Fibroblast of skin of scalp (primary cell): ENCODE data around the gene TMEM223.
"Not testable (repeated sequence)": the region's sequence is repeated elsewhere in the genome, so short reads cannot be mapped to it uniquely, and the experiment has no call there.

Experiments
- DNase-seq: peaks from one replicate; pipeline ENCODE4 v3.0.0-alpha.2; 2013

The TMEM223 gene

GRCh38 chr11:62801071-62801470 is 9.3 kb upstream of the TMEM223 start:
- DNase-seq, result no peak

GRCh38 chr11:62799486-62799885 is 7.7 kb upstream of the TMEM223 start:
- no peak for DNase-seq

- DNase-seq, result no peak
These were observed 4.5 kb upstream of the TMEM223 start for GRCh38 chr11:62796281-62796680.

- no peak for DNase-seq
These were observed 2.5 kb upstream of the TMEM223 start for GRCh38 chr11:62794201-62794775.

- no peak for DNase-seq
These were observed 383 bp upstream of the TMEM223 start for GRCh38 chr11:62792202-62792575.

GRCh38 chr11:62789576-62789975 is 2.2 kb downstream of the TMEM223 start:
- no peak for DNase-seq

- DNase-seq, result no peak
These were observed 2.8 kb downstream of the TMEM223 start for GRCh38 chr11:62788991-62789390.

GRCh38 chr11:62787005-62787759 is 4.6 kb downstream of the TMEM223 start, which contains the start of gene TMEM179B:
Gene TMEM179B (plus strand): TSS chr11:62787402. CDS start chr11:62787432, 30 bp downstream.
- peak; percentile 98 for DNase-seq

GRCh38 chr11:62786318-62787004 is 5.3 kb downstream of the TMEM223 start:
- peak; percentile 86 for DNase-seq

GRCh38 chr11:62782753-62783152 is 9.1 kb downstream of the TMEM223 start:
- DNase-seq, result no peak

GRCh38 chr11:62778441-62778840 is 13.4 kb downstream of the TMEM223 start:
- no peak for DNase-seq

GRCh38 chr11:62777389-62777788 is 14.4 kb downstream of the TMEM223 start:
- DNase-seq, result no peak

GRCh38 chr11:62775646-62776045 is 16.2 kb downstream of the TMEM223 start:
- no peak for DNase-seq

- DNase-seq, result no peak
These were observed 17.4 kb downstream of the TMEM223 start for GRCh38 chr11:62774407-62774806.

- peak; percentile 97 for DNase-seq
These were observed 20.4 kb downstream of the TMEM223 start, which contains the start of gene TAF6L for GRCh38 chr11:62771144-62772021. Gene TAF6L (plus strand): TSS chr11:62771396. CDS start chr11:62775784, 4,388 bp downstream.

GRCh38 chr11:62770778-62771143 is 21.0 kb downstream of the TMEM223 start:
- DNase-seq, result no peak

- not testable (repeated sequence) for DNase-seq
These were observed 31.0 kb downstream of the TMEM223 start for GRCh38 chr11:62760867-62761227.

- DNase-seq, result no peak
These were observed 33.7 kb downstream of the TMEM223 start for GRCh38 chr11:62757846-62758788.

GRCh38 chr11:62755086-62755615 is 36.7 kb downstream of the TMEM223 start:
- DNase-seq, result no peak

- peak; percentile 99 for DNase-seq
These were observed 37.8 kb downstream of the TMEM223 start, which contains the start of gene ZBTB3 for GRCh38 chr11:62753736-62754603. Gene ZBTB3 (minus strand): TSS chr11:62754160. CDS start chr11:62753664, 496 bp downstream.
